ENCODE data around the gene CDH15. TPM values are rescaled to one million over a fixed set of nuclear protein-coding genes. Genes with fewer than 3 reads are reported as not detected.

Gene CDH15
- total and polyA plus RNA-seq, 9 of the 15 experiments (the other 6 are each of a cell fraction or from before 2014, with no cell fraction given), result 0.07 to 0.18 TPM; not detected in 7

GRCh38 chr16:89154390-89155183, 17.0 kb upstream of the CDH15 start:
- ChIA-PET CTCF (ENCODE audit: low intra/inter-chr PET ratio) (no interaction called here), POLR2A (interaction anchor here (0.5 kb wide), 2 partner anchors 297 to 422 kb away, joined by 3 read pairs; no protein-coding TSS in a partner anchor)
- H3K4me2 ChIP-seq (ENCODE audit: insufficient read depth, low read length), result no peak overlapping the region
- H3K27me3 ChIP-seq (ENCODE audit: control insufficient read depth in 2 of 2, insufficient read depth in 2 of 2, low read length in 2 of 2), result no peaks in the 10 kb centered on the region
- H3K9me3 ChIP-seq (replicated peaks; ENCODE audit: control insufficient read depth, insufficient read depth, low read depth, low read length), result peaks cover 14% of the 10 kb centered on the region
- TF ChIP-seq RNF219 (CRISPR knock-in tag; IDR thresholded peaks at IDR 0.05) (no peak), POLR2G (IDR thresholded peaks at IDR 0.05; ENCODE audit: low read depth, low read length) (peak; percentile 64), E2F6 (IDR thresholded peaks at IDR 0.05; ENCODE audit: borderline replicate concordance in 1 of 2, extremely low read depth in 1 of 2, insufficient read depth in 1 of 2, insufficient read length in 1 of 2, low read depth in 1 of 2, low read length in 1 of 2, poor library complexity in 1 of 2, severe bottlenecking in 1 of 2) (peak in 1 of 2 experiments; percentile 8)
- no TSS peak for BruUV-seq (replicated peaks)
- H3K79me2 ChIP-seq (ENCODE audit: control insufficient read depth, insufficient read depth, low read length), result no peaks in the 10 kb centered on the region
- in situ Hi-C loops (cut with MboI), result no loop called here
- intact Hi-C loops (cut with micrococcal nuclease), result no loop called here
- H4K20me1 ChIP-seq (replicated peaks; ENCODE audit: control insufficient read depth, insufficient read depth, low read length), result no peaks in the 10 kb centered on the region
- FAIRE-seq (no peak), ATAC-seq (peak; percentile 46), DNase-seq (ENCODE audit: extremely low read depth in 1 of 4, low spot score in 3 of 4) (no peak)
- no peak overlapping the region for H3K9ac ChIP-seq (ENCODE audit: insufficient read depth in 1 of 2, low read depth in 2 of 2, low read length in 2 of 2)
- no peak overlapping the region for H2AFZ ChIP-seq (ENCODE audit: low read depth, low read length)
- H3K36me3 ChIP-seq (ENCODE audit: control insufficient read depth, insufficient read depth, low read length), result peaks cover 16% of the 10 kb centered on the region; the same call in 2 of the 3 replicates
- H3K4me1 ChIP-seq (replicated peaks in 1 of 2; ENCODE audit: control insufficient read depth in 2 of 2, insufficient read depth in 2 of 2, low read length in 2 of 2), result peaks cover 0 to 50% of the 10 kb centered on the region in 2 experiments; a peak in 3 of 5 replicates
- no peak overlapping the region for H3K4me3 ChIP-seq
- 79% methylated on average over 24 of the region's 24 CpGs for WGBS (ENCODE audit: insufficient coverage, low coverage, missing lambda C conversion rate)
- H3K27ac ChIP-seq (ENCODE audit: extremely low read depth, low read depth, low read length), result no peak overlapping the region
- H3K9me1 ChIP-seq (ENCODE audit: control insufficient read depth, insufficient read depth, low read length), result no peaks in the 10 kb centered on the region

All from K562 (cell line).